ENCODE data around the gene CYP26C1.

Gene CYP26C1

DNA sequence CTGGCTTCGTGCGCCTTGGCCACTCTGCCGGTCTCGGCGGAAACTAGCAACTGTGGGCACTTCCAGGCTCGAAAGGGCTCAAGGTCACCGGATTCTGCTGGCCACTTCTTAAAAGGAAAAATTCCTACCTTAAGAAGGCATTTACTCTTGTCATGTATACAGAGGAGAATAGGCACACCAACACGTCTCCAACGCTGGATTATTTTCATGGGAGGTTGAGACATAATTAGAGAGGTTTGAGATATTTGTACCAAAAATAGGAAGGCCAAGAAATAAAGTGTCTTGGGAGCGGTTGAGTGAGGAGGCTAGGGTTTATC lies 8.6 kb downstream of the CYP26C1 start:
- TF ChIP-seq POLR2A (IDR thresholded peaks at IDR 0.05; ENCODE audit: low read depth, low read length) = no peak
- FAIRE-seq = no peak
- no peak for DNase-seq (ENCODE audit: insufficient read length, low spot score)

DNA sequence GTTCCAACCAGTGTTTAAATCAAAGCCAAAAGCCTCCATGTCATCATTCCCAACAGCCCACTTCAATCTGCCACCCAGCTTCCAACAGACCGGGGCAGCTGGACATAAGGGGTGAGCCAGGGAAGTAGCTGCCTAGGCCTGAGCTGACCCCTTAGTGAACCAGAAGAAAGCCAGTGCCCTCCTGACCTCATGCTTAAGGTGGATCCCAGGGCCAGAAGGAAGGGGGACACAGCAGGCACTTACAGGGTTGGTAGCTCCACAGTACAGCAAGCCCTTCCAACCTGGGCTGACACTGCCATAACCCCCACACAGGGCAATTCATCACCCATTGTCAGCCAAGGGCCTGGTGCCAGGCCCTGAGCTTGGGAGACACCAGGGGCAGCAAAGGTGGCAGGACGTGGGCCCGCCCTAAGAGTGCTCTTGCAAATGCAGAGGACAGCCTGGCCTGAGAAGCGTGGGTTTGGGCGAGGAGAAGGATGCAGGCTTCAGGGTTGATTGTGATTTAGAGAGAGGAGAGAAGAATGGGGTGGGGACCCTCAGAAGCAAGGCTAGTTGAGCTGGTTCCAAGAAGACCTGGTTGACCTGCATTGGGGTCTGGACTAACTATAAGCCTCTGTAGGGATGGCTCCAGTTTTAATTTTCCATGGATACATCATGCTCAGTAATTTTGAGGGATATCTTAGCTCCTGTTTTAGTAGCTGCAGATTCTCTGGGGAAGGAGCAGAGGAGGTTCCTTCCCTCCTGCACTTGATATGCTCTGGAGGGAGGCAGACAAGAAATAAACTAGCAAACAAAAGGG lies 10.0 kb downstream of the CYP26C1 start:
- FAIRE-seq (no peak), DNase-seq (ENCODE audit: insufficient read length, low spot score) (no peak)
- no peak for TF ChIP-seq POLR2A (IDR thresholded peaks at IDR 0.05; ENCODE audit: low read depth, low read length)

DNA sequence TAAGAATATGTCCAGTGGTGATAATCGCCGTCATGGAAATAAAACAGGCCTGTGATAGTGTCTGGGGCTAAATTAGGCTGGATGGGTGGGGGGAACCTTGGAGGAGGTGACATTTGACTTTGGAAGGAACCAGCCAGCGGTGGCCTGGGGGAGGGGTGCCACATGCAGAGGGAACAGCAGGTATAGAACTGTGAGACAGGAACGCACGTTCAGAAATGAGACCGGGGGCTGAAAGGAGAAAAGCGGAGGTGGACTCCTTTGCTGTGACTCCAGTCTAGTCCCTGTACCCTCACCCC lies 10.5 kb downstream of the CYP26C1 start:
- TF ChIP-seq POLR2A (IDR thresholded peaks at IDR 0.05; ENCODE audit: low read depth, low read length) = no peak
- DNase-seq (ENCODE audit: insufficient read length, low spot score) (no peak), FAIRE-seq (no peak)

DNA sequence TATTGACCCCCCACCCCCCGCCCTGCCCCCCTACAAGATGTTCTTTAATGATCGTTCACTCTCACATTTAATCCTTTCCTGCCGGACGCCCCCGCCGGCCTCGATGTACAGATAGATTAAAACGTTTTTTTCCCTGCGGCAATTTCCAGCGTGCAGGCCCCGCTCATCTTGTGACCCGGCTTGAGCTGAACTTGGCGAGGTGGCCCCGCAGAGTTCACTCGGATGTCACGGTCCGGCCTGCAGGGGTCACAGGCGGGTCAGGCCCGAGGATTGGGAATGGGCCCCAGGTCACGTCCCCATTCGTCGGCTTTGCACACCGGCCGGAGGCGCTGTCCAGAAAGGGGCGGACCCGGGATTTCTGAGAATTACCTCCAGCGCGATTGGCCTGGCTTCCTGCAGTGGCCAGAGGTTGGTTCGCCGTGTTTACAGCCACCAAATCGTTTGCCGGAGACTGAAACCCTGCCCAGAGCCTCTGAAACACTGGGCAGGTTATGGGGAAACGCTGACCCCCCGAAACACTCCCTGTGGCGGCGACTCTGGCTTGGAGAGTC lies 11.2 kb downstream of the CYP26C1 start:
- TF ChIP-seq POLR2A (IDR thresholded peaks at IDR 0.05; ENCODE audit: low read depth, low read length) = no peak
- FAIRE-seq = no peak
- no peak for DNase-seq (ENCODE audit: insufficient read length, low spot score)

DNA sequence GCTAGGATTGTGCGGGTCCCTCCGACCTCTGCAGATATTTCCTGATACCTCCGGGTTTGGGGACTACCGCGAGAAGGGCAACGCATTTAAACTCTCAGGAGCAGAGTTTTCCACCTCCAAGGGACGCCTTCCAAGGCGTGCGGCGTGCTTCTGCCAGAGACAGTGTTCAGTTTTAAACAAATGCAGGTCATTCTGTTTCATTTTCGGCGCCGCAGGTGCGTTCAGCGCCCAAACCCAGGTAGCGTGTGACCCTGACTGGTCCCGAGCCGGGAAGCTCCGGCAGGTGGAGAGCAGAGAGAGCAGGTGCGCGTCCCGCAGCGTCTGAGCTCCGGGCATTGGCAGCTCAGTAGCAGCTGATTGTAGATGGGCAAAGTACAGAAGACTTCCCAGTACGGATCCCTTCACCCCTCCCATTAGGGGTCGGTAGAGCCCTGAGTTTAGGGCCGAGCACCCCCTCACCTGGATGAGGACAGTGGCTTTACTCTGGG lies 11.7 kb downstream of the CYP26C1 start:
- FAIRE-seq = no peak
- TF ChIP-seq POLR2A (IDR thresholded peaks at IDR 0.05; ENCODE audit: low read depth, low read length) = no peak
- DNase-seq (ENCODE audit: insufficient read length, low spot score) = no peak

GRCh38 chr10:93072713-93073538 lies 12.3 kb downstream of the CYP26C1 start:
- FAIRE-seq (no peak), DNase-seq (ENCODE audit: insufficient read length, low spot score) (no peak)
- no peak for TF ChIP-seq POLR2A (IDR thresholded peaks at IDR 0.05; ENCODE audit: low read depth, low read length)

- DNase-seq (ENCODE audit: insufficient read length, low spot score) (no peak), FAIRE-seq (no peak)
- no peak for TF ChIP-seq POLR2A (IDR thresholded peaks at IDR 0.05; ENCODE audit: low read depth, low read length)
Measured at GRCh38 chr10:93073539-93074146, 13.0 kb downstream of the CYP26C1 start, which contains the start of gene CYP26A1. TSS of gene CYP26A1 (plus strand) at chr10:93073893. CDS start at chr10:93073935, 42 bp downstream.

DNA sequence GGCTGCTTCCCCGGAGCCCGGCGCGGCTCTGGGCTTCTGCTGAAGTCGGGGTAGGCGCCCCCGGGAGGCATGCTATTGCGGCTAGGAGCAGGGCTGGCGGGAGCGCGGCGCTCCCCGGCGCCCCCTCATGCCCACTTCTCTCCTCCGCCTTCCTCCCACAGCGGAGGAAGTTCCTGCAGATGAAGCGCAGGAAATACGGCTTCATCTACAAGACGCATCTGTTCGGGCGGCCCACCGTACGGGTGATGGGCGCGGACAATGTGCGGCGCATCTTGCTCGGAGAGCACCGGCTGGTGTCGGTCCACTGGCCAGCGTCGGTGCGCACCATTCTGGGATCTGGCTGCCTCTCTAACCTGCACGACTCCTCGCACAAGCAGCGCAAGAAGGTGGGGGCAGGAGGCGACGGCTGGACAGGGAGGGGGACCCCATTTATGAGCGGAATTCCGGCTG lies 13.6 kb downstream of the CYP26C1 start:
- no peak for FAIRE-seq
- no peak for DNase-seq (ENCODE audit: insufficient read length, low spot score)
- no peak for TF ChIP-seq POLR2A (IDR thresholded peaks at IDR 0.05; ENCODE audit: low read depth, low read length)

DNA sequence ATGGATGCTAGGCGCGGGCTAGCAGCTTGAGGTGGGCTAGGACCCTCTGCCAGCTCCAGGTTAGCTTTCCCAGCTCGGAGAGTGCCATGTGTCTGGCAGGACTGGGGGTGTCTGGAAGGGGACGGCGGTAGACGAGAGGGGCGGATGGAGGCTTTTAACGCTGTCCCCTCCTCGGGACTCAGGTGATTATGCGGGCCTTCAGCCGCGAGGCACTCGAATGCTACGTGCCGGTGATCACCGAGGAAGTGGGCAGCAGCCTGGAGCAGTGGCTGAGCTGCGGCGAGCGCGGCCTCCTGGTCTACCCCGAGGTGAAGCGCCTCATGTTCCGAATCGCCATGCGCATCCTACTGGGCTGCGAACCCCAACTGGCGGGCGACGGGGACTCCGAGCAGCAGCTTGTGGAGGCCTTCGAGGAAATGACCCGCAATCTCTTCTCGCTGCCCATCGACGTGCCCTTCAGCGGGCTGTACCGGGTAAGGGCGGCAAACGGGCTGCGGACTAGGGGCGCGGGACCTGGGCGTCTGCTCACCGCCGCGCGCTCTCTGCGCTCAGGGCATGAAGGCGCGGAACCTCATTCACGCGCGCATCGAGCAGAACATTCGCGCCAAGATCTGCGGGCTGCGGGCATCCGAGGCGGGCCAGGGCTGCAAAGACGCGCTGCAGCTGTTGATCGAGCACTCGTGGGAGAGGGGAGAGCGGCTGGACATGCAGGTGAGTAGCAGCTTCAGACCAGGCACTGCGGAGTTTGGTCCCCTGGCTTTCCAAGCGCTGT lies 14.2 kb downstream of the CYP26C1 start:
- no peak for TF ChIP-seq POLR2A (IDR thresholded peaks at IDR 0.05; ENCODE audit: low read depth, low read length)
- FAIRE-seq = no peak
- no peak for DNase-seq (ENCODE audit: insufficient read length, low spot score)

DNA sequence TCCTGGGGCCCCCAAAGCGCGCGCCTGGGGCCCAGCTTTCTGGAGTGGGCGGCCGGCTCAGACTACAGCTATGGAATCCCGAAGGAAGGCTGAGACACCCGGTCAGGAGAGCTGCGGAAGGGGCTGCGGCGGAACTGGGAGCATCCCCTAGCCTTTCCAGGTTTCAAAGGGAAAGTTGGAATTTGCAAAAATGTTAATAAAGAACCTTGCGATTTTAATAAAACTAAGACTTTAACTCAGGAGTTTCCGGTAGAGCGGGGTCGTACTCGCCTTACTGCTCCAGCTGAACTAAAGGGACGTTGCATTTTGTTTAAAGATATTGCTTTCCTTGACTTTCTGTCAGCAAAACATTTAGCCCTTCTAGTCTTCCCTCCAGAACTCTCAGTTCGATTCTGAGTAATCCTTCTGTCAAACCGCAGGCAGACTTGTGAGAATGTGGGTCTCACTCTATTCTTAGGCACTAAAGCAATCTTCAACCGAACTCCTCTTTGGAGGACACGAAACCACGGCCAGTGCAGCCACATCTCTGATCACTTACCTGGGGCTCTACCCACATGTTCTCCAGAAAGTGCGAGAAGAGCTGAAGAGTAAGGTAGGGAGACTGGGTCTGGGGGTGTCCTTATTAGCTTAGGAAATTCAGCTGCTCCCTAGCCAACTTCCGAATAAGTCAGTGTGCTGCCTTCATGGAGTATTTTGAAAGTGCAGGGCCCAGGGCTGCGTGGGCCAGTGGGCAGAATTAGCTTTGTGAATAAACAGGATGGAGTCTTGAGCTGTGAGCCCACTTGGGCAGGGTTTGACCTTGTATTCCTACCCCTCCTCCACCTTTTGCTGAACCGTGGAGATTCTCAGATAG lies 15.0 kb downstream of the CYP26C1 start:
- no peak for TF ChIP-seq POLR2A (IDR thresholded peaks at IDR 0.05; ENCODE audit: low read depth, low read length)
- DNase-seq (ENCODE audit: insufficient read length, low spot score) (no peak), FAIRE-seq (no peak)

DNA sequence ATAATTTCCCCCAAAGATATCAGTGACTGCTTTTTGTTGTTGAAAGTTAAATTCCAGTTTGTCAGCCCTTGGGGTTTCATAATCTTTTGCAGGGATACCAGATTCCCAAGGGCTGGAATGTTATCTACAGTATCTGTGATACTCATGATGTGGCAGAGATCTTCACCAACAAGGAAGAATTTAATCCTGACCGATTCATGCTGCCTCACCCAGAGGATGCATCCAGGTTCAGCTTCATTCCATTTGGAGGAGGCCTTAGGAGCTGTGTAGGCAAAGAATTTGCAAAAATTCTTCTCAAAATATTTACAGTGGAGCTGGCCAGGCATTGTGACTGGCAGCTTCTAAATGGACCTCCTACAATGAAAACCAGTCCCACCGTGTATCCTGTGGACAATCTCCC lies 16.3 kb downstream of the CYP26C1 start:
- no peak for TF ChIP-seq POLR2A (IDR thresholded peaks at IDR 0.05; ENCODE audit: low read depth, low read length)
- DNase-seq (ENCODE audit: insufficient read length, low spot score) (no peak), FAIRE-seq (no peak)

GRCh38 chr10:93077860-93078337 lies 17.3 kb downstream of the CYP26C1 start:
- no peak for TF ChIP-seq POLR2A (IDR thresholded peaks at IDR 0.05; ENCODE audit: low read depth, low read length)
- FAIRE-seq (no peak), DNase-seq (ENCODE audit: insufficient read length, low spot score) (no peak)

All from H54 (cell line).